ENCODE data around the gene TRMT112.

The TRMT112 gene

DNA sequence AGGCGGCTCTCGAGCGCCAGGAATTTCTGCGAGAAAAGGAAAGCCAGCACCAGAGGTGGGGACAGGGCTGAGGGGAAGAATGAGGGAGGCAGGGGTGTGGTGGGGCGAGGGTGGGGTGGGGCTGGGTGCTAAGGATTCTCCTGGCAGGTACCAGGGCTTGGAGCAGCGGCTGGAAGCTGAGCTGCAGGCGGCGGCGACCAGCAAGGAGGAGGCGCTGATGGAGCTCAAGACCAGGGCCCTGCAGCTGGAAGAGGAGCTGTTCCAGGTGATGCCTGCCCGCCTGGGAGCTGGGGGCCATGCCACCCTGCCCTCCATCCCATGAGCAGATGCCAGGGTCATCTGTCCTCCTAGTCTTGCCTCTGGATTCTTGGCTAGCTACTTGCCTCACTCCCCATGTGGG lies 32.0 kb upstream of the TRMT112 start:
- no peak for DNase-seq

DNA sequence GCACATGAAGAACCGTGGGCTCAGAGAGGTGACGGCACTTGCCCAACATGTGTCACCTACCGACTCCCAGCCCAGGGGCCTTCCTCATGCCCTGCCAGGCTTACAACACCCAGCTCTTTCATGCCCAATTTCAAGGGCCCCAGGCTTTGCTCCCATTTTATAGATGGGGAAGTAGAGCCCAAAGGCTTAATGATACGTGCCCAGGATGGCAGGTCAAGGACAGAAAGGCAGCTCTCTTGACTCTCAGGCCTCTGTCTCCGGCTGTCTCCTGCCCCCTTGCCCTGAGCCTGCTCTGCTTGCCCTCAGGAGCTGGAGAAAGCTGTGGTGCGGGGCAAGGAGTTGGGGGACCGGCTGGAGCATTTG lies 31.6 kb upstream of the TRMT112 start:
- no peak for DNase-seq

DNA sequence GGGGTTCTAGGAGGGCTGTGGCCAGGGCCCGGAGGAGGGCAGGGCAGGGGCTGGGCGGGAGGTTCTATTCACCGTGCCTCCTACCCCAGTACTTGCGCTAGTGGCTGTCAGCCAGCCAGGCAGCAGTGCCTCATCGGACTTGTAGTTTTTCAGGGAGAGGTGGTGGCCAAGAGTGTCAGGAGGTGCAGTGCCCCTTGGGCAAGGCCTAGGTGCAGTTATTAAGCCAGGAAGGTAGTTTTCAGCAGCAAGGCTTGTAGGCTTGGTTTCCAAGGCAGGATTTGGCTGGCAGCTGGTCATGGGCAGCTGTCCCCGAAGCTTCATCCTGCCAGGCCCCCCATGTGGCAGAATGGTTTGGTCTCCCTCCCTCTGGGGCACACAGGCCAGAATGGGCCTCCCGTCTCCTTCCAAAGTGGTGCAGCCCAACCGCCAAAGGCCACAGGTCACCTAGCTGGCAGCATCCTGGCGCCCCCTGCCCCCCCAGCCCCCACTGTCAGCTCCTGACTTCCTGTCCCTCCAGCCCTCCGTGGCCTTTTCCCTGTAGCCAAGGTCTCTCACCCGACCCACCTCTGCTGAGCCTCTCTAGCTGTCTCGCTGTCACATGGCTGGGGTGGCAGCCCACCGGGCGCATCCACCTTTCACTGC lies 31.1 kb upstream of the TRMT112 start:
- DNase-seq: no peak

DNA sequence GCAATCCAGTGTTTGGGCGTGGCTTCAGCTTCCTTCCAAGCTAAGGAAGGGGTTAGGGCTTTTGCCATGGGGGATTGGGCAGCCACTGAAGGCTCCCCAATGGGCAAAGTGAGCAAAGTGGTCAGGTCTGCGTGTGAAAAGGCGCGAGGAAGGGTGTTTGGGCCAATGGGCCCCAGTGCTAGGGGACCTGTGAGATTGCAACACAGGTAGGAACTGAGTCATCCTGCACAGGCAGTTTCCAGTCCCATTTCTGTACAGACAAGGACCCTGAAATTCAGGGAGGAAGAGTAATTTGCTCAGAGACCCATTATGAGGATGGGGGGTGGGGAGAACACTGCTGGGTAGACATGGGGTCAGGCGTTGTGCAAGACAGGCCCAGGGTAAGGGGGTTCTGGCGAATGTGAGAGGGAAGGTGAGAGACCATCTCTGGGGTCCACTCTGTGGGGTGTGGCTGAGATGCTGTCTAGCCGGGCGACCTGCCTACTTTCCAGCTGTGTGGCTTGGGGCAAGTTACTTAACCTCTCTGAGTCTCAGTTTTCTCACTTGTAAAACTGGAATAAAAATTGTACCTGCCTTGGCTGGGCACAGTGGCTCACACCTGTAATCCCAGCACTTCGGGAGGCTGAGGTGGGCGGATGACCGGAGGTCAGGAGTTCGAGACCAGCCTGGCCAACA lies 30.0 kb upstream of the TRMT112 start:
- no peak for DNase-seq

DNA sequence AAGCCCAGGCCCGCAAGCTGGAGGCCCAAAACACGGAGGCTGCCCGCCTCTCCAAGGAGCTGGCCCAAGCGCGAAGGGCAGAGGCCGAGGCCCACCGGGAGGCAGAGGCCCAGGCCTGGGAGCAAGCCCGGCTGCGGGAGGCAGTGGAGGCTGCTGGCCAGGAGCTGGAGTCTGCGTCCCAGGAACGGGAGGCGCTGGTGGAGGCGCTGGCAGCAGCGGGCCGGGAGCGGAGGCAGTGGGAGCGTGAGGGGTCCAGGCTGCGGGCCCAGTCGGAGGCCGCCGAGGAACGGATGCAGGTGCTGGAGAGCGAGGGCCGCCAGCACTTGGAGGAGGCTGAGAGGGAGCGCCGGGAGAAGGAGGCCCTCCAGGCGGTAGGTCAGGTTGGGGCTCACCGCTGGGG lies 27.4 kb upstream of the TRMT112 start:
- no peak for DNase-seq

- DNase-seq: no peak
Observed at GRCh38 chr11:64343767-64344559, 26.6 kb upstream of the TRMT112 start.

GRCh38 chr11:64342869-64343745 lies 25.7 kb upstream of the TRMT112 start:
- DNase-seq: no peak

DNA sequence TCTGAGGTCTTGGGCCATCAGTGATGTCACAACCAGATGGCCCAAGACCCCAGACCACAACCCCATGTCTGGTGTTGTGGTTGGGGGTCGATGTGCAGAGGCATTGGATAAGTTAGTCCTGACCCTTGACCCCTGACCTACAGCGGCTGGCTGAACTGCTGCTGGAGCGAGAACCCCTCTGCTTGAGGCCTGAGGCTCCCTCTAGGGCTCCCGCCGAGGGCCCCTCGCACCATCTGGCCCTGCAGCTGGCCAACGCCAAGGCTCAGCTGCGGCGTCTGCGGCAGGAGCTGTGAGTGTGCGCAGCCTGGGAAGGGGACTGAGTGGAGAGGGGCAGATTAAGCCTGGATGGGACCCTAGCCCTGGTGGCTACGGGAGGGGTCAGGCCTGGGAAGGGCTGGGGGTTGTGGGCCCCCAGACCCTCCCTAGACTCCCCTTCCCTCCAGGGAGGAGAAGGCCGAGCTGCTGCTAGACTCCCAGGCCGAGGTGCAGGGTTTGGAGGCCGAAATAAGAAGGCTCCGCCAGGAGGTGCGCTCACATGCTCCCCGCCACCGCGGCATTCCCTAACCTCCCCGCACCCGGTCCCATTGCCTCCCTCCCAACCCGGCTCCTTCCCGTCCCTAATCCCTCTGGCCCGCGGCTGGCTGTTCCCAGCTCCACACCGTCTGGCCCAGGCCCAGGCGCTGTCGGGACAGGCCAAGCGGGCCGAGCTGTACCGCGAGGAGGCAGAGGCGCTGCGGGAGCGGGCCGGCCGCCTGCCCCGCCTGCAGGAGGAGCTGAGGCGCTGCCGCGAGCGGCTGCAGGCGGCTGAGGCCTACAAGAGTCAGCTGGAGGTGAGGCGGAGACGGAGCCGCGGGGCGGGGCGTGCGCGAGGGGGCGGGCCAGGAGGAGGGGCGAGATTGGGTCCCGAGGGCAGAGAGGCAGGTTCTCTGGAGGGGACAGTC lies 24.8 kb upstream of the TRMT112 start:
- DNase-seq: peak; percentile 88 to 91

DNA sequence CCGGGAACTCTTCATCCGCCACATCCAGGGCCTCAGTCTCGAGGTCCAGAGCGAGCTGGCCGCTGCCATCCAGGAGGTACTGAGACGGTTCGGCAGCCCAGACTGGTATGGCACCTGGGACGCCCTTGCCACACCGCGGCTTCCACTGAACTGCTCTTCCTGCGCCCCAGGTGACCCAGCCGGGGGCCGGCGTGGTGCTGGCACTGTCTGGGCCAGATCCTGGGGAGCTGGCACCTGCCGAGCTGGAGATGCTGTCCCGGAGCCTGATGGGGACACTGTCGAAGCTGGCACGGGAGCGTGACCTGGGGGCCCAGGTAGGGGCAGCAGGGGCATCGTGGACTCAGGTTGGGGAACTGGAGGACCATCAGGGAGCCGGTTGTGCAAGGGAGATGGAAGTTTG lies 24.1 kb upstream of the TRMT112 start:
- DNase-seq: no peak

GRCh38 chr11:64340671-64341335 lies 23.4 kb upstream of the TRMT112 start:
- DNase-seq: peak; percentile 68 to 69

GRCh38 chr11:64339754-64340408 lies 22.5 kb upstream of the TRMT112 start, which contains the start of gene CCDC88B:
CCDC88B (plus strand) TSS chr11:64340204; CDS start chr11:64340267, 63 bp downstream.
- peak; percentile 75 to 77 for DNase-seq

DNA sequence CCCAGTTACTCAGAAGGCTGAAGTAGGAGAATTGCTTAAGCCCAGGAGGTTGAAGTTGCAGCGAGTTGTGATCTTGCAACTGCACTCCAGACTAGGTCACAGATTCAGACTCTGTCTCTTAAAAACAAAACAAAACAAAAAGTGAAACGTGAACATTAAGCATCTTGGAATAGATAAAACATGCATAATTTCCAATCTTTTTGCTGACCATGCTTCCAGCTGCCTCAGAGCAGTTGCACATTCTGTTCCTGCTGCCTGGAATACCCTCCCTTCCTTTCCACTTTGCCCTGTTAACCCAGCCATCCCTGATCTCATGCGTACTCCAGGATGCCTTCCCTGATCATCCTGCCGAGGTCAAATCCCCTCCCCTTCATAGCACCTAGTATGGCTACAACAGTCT lies 21.9 kb upstream of the TRMT112 start:
- DNase-seq: no peak

- no peak for DNase-seq
Observed at GRCh38 chr11:64338716-64339115, 21.4 kb upstream of the TRMT112 start.

DNA sequence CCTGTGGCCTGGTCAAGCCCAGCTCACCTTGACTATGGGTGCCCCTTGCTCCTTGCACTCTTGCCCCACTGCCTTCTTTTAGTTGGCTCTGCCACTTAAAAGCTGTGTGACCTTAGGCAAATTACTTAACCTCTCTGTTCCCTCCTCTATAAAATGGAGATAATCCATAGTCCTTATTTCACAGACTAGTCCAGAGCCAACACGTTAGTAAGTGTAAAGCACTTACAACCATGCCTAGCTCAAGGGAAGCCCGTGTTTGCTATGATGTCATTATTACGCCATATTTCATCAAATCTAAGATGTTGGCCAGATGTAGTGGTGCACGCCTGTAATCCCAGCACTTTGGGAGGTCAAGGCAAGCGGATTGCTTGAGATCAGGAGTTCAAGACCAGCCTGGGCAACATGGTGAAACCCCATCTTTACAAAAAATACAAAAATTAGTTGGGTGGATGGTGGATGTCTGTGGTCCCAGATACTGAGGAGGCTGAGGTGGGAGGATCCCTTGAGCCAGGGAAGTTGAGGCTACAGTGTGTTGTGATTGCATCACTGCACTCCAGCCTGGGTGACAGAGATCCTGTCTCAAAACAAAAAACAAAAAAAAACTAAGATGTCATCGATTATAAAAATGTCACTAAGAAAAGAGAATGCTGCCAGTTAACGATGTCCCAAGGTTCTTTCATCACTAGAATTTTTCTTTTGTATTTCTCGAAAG lies 20.3 kb upstream of the TRMT112 start:
- no peak for DNase-seq

- DNase-seq: no peak
Observed at GRCh38 chr11:64334764-64335735, 17.7 kb upstream of the TRMT112 start.

DNA sequence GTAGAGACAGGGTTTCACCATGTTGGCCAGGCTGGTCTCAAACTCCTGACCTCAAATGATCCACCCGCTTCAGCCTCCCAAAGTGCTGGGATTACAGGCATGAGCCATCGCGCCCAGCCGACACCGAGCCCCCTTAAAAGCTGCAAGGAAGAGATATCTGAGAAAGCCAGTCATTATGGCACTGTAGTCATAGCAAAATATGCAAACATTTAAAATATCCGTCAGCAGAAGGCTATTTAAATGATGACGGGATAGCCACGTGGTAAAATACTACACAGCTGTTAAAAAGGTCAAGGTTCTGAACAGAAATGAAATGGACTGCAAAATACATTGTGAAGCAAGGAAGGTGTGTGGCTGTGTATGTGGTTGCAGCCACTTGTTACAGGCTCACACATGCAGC lies 16.2 kb upstream of the TRMT112 start:
- no peak for DNase-seq

DNA sequence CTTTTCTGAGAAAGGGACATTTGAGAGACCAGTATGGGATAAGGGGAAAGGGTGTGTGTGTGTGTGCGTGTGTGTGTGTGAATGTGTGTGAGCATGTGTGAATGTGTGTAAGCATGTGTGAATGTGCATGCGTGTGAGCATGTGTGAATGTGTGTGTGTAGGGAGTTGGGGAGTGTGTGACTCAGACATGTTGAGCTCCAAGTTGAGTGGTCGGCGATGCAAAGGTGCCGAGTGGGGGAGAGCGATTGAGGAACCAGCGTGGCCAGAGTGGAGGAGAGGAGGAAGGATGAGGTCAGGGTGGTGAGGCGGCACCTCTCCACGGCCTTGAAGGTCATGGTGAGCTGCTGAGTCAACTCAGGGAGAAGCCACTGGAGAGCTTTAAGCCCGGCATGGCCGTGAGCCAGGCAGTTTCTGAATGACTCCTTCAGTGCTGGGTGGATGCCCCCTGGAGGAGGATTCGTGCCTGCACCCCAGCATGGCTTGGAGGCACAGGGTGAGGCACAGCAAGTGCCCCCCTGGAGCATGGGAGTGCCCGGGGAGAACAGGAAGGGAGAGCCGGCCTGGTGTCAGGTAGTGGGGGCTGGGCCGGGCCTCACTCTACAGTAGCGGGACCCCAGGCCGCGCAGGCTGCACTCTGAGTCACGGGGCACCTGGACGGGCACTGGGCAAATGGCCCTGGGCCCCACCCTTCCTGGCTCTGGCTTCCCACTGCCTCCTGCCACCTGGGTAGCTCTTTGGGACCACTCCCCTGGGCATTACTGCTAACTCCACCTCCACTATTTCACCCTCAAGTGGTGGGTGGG lies 14.4 kb upstream of the TRMT112 start:
- DNase-seq: peak; percentile 62

- no peak for DNase-seq
Observed at GRCh38 chr11:64330888-64331287, 13.5 kb upstream of the TRMT112 start.
